ENCODE measurements around the gene MYBL2.
"Not testable (repeated sequence)": the region's sequence is repeated elsewhere in the genome, so short reads cannot be mapped to it uniquely, and the experiment has no call there.

Gene MYBL2

DNA sequence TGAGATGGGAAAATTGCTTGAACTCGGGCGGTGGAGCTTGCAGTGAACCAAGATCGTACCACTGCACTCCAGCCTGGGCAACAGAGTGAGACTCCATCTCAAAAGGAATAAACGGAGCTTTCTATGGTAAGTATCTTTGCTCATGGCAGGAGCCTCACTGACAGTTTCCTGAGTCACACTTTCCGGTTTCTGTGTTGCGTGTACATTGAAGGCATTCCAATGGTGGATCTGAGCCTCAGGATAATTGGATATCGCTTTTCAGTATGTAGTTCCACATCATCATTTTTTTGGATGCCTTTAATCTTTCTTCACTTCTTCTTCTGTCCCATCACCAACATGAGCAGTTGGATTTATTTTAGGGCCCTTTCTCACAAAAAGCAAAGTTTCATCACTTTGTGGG is 88.5 kb downstream of the MYBL2 start:
- no peak for DNase-seq

DNA sequence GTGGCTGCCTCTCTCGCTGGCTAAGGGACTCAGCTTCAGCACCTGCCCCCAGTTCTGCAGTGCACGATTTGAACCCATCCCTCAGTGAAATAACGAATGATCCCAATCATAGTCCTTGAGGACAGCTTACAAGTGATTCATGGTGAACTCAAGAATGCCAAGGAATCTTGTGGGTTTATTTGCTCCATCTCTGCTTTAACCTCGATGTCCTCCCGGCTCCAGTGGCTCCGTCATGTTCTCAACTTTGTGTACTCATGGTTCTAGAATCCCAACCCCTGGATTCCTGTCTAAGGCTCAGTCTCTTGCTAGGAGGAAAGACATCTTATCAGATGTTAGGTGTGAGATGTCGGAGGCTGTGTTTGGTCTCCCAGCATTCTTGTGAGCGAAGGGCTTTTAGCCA is 88.9 kb downstream of the MYBL2 start:
- no peak for DNase-seq

DNA sequence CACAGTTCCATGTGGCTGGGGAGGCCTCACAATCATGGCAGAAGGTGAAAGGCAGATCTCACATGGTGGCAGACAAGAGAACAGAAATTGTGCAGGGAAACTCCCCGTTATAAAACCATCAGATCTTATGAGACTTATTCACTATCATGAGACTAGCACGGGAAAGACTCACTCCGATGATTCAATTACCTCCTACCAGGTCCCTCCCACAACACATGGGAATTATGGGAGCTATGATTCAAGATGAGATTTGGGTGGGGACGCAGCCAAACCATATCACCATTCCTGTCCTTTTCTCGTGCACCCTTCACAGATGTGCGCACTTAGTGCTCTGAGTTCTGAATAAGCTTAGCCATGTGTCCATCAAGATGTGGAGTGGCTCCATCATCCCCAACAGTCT is 91.0 kb downstream of the MYBL2 start:
- DNase-seq = not testable (repeated sequence)

DNA sequence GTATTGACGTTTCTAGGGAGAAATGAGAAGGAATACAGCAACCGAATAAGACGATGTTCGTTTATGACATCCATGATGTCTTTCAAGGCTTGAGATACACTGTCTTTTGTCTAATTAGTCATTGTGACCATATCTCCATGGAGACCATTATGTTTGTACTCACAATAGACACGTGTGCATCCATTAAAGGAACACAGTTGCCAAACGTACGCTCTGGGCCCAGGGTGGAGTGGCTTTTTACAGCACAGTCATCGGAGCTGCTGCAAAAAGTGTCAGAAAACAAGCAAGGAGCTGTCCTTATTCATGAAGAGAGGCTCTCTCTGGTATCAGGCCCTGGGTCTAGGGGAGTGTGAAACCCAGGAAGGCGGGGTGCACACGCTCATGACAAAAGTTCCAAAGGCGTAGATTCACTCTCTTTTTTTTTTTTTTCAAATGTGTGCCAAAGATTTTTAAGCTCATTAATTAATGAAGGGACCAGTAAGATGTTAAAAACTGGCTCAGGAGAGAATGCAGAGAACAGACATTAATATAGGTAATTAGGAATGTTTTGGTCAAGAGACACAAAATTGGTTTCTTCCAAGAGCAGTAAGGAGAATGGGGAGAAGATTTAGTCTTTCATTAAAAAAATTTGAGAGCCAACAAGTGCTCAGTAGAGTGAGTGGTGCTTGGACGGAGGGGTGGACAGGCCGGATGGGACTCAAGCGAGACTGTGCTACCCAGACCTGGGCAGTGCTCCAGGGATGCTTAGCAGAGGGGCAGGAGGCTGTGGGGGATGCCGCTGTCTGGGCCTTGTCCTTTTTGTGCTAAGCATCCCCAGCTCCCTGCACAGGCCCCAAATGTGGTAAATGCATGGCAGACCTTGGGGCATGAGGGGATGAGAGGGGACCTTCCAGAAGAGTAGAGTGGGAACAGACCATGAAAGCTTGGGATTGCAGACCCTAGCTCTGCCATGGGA is 94.7 kb downstream of the MYBL2 start:
- no peak for DNase-seq

DNA sequence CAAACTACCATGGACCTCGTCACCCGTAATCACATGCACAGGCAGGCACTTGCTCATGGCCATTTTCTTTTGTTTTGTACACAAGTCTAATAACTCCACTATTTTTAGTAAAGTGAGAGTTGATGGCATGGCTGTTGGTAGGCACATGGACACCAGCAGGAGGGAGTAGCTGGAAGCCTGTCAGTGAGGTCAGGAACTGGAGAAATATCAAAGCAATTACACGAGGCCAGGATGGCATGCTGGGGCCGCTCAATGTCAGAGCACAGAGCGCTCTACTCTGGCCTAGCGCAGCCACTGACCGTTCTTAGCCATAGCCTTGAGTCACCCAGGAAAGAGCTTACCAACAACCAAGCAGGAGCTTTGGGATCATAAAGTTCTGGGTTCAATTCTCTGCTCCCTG is 96.0 kb downstream of the MYBL2 start:
- no peak for DNase-seq

DNA sequence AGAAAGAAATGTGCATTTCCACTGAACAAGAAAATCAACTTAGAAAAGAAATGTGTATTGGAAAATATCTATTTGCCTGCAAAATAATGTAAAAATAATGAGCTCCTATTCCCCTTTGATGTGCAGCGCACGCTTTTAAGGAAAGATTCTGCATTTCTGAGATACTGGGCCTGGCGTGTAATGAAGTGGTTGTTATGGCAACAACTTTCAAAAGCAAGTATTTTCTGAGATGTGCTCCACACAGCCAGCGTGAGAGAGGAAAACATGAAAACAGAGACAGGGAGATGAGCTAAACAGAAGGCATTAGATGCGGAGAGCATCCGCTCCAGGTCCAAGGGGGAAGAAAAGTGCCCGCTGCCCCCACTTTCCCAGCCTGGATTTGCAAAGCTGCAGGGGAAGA is 99.0 kb downstream of the MYBL2 start:
- no peak for DNase-seq
